GM20000 (cell line): Measurements from ENCODE around the gene AGAP1.

Source experiments
- DNase-seq: peaks from one replicate; pipeline ENCODE4 v3.0.0; 2012; ENCODE audit warnings: low spot score
- CTCF ChIP-seq: IDR thresholded peaks from 2 replicates; pipeline ENCODE4 v1.5.1; 2012; ENCODE audit warnings: mild to moderate bottlenecking, control low read depth; ENCODE audit errors: extremely low read depth, missing control alignments

The AGAP1 gene

GRCh38 chr2:235694721-235695601 lies 201.1 kb downstream of the AGAP1 start:
- no peak for TF ChIP-seq CTCF

GRCh38 chr2:235695602-235695895 lies 201.7 kb downstream of the AGAP1 start:
- no peak for TF ChIP-seq CTCF
- no peak for DNase-seq

More at GRCh38 chr2:235694721-235695601, 201.1 kb downstream of the AGAP1 start:
- DNase-seq: no peak

GRCh38 chr2:235697041-235697440 lies 203.2 kb downstream of the AGAP1 start:
- TF ChIP-seq CTCF: no peak
- no peak for DNase-seq

- TF ChIP-seq CTCF: no peak
- DNase-seq: no peak
Observed at GRCh38 chr2:235698028-235698427, 204.2 kb downstream of the AGAP1 start.

- no peak for TF ChIP-seq CTCF
- DNase-seq: no peak
Observed at GRCh38 chr2:235698491-235698890, 204.6 kb downstream of the AGAP1 start.

GRCh38 chr2:235699576-235699975 lies 205.7 kb downstream of the AGAP1 start:
- TF ChIP-seq CTCF: no peak
- DNase-seq: no peak

- TF ChIP-seq CTCF: no peak
- no peak for DNase-seq
Observed at GRCh38 chr2:235701206-235701981, 207.6 kb downstream of the AGAP1 start.
